Spinal cord (tissue), 10 donors: ENCODE results near the gene ECT2. TPM values are rescaled to one million over a fixed set of nuclear protein-coding genes. Genes with fewer than 3 reads are reported as not detected.
A peak's percentile ranks its signal among the peaks of the same experiment; 100 is the strongest.
"Not testable (repeated sequence)": the region's sequence is repeated elsewhere in the genome, so short reads cannot be mapped to it uniquely, and the experiment has no call there.

Experiments
- DNase-seq, 6 donors: peaks; one replicate each; pipeline versions ENCODE4 v3.0.0 to v3.0.0-alpha.2; 2013 to 2015; ENCODE audit warnings: low spot score in 6 of 6, low read depth in 4 of 6
- H3K27ac ChIP-seq: one replicate; pipeline ENCODE4 v1.5.1; 2013; ENCODE audit warnings: low read depth, low read length, control low read depth
- H3K27me3 ChIP-seq: one replicate; pipeline ENCODE4 v1.6.1; 2013; ENCODE audit warnings: low read length; ENCODE audit not compliant: control insufficient read depth, insufficient read depth
- H3K36me3 ChIP-seq: one replicate; pipeline ENCODE4 v1.6.1; 2013; ENCODE audit warnings: low read length; ENCODE audit not compliant: control insufficient read depth, insufficient read depth
- H3K4me1 ChIP-seq: one replicate; pipeline ENCODE4 v1.6.1; 2013; ENCODE audit warnings: low read length; ENCODE audit not compliant: control insufficient read depth, insufficient read depth
- H3K4me3 ChIP-seq: one replicate; pipeline ENCODE4 v1.5.1; 2013; ENCODE audit warnings: low read depth, low read length, control low read depth
- H3K9me3 ChIP-seq: one replicate; pipeline ENCODE4 v1.6.1; 2013; ENCODE audit warnings: low read length; ENCODE audit not compliant: control insufficient read depth, insufficient read depth
- WGBS: methylation state at CpG from one replicate; pipeline ENCODE4 v1.1.5; 2013; ENCODE audit warnings: missing lambda C conversion rate; ENCODE audit not compliant: insufficient coverage; 5-methylcytosine and 5-hydroxymethylcytosine counted together
- polyA plus RNA-seq, 2 donors: library from polyadenylated mRNA; unstranded; fragments of 120-200 nt; gene quantifications; one replicate each; pipeline ENCODE4 v1.2.1, GENCODE V29; 2013; ENCODE audit not compliant: insufficient read length in 2 of 2
- total RNA-seq, 2 donors: library from RNA; depleted of rRNA in 1 of 2; stranded (reverse); fragments of 120-200 nt in 1 of 2; fragments of >200 nt in 1 of 2; gene quantifications; one replicate each; pipeline versions ENCODE4 v1.2.3 to v1.2.4, GENCODE V29; 2013 to 2014
- donor health status: healthy.

The ECT2 gene
- total and polyA plus RNA-seq, 4 donors, result 17.0 to 32.1 (median 21.6) TPM

DNA sequence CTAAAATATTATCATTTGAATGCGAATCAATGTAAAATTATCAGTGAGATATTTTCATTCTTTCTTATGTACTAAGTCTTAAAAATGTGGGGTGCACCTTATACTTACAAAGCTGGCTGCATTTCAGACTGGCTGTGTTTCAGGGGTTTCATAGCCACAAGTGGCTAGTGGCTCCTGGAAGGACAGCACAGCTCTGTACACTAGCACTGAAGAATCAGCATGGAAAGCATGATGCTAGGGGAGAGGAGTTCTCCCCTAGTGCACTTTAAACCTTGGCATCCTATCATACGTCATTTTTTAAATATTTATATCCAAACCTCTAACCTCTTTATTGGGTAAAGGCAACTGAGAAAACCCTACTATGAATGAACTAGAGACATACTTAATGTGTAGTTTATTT is 66.4 kb downstream of the ECT2 start:
- no peaks in the 10 kb centered on the region for H3K4me1 ChIP-seq
- H3K4me3 ChIP-seq, result no peak overlapping the region
- H3K27ac ChIP-seq, result no peak overlapping the region
- no CpG with 5 or more reads among the region's 2 CpGs for WGBS
- H3K9me3 ChIP-seq, result no peaks in the 10 kb centered on the region
- H3K36me3 ChIP-seq, result no peaks in the 10 kb centered on the region
- no peak for DNase-seq
- no peaks in the 10 kb centered on the region for H3K27me3 ChIP-seq

DNA sequence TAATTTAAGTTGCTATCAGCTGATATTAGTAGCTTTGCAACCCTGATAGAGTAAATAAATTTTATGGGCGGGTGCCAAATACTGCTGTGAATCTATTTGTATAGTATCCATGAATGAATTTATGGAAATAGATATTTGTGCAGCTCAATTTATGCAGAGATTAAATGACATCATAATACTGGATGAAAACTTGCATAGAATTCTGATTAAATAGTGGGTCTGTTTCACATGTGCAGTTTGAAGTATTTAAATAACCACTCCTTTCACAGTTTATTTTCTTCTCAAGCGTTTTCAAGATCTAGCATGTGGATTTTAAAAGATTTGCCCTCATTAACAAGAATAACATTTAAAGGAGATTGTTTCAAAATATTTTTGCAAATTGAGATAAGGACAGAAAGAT is 70.0 kb downstream of the ECT2 start:
- no peak for DNase-seq
- H3K4me1 ChIP-seq, result no peaks in the 10 kb centered on the region
- H3K27me3 ChIP-seq, result no peaks in the 10 kb centered on the region

DNA sequence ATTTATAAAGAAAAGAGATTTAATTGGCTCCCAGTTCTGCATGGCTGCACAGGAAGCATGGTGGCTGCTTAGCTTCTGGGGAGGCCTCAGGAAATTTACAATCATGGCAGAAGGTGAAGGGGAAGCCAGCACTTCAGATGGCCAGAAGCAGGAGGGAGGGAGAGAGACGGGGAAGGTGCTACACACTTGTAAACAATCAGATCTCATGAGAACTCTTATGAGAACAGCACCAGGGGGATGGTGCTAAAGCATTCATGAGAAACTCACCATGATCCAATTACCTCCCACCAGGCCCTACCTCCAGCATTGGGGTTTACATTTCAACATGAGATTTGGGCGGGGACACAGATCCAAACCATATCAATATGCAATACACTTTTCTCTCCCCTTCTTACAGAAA is 73.7 kb downstream of the ECT2 start:
- H3K27ac ChIP-seq, result no peak overlapping the region
- no CpG with 5 or more reads among the region's 2 CpGs for WGBS
- H3K9me3 ChIP-seq, result no peaks in the 10 kb centered on the region
- no peak for DNase-seq
- H3K4me3 ChIP-seq, result no peak overlapping the region
- H3K27me3 ChIP-seq, result no peaks in the 10 kb centered on the region
- H3K36me3 ChIP-seq, result no peaks in the 10 kb centered on the region
- no peaks in the 10 kb centered on the region for H3K4me1 ChIP-seq

More for the DNA sequence above, 70.0 kb downstream of the ECT2 start:
- Histone ChIP-seq H3K36me3 (no peaks in the 10 kb centered on the region), H3K9me3 (no peaks in the 10 kb centered on the region), H3K4me3 (no peak overlapping the region), H3K27ac (no peak overlapping the region)
- WGBS, result no CpG with 5 or more reads among the region's 2 CpGs

DNA sequence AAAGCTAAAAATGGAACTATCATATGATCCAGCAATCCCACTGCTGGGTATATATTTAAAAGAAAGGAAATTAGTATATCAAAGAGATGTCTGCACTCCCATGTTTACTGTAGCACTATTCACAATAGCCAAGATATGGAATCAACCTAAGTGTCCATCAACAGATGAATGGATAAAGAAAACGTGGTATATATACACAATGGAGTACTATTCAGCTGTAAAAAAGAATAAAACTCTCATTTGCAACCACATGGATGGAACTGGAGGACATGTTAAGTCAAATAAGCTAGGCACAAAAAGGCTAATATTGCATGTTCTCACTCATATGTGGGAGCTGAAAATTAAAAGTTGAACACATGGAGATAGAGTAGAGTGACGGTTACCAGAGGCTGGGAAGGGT is 76.7 kb downstream of the ECT2 start:
- DNase-seq, H3K36me3 ChIP-seq, H3K4me1 ChIP-seq, H3K27ac ChIP-seq, H3K4me3 ChIP-seq, H3K27me3 ChIP-seq, H3K9me3 ChIP-seq: not testable (repeated sequence)
- WGBS, result 100% methylated on average over 1 of the region's 2 CpGs

DNA sequence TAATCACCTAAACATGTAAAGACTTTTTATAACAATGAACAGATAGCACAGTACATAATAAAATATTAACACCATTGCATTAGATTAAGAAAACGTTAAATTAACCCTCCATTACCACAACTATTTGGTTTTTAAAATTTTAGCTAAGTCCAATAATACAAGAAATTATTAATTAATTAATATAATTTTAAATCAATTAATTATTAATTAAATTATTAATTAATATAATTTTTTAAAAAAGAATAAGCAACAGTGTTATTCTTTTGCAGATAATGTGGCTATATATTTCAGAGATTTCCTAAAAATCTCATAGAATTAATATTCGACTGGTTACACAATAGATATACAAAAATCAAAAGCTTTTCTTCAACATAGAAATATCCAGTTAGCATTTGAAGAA is 82.5 kb downstream of the ECT2 start:
- Histone ChIP-seq H3K27me3 (no peaks in the 10 kb centered on the region), H3K36me3 (no peaks in the 10 kb centered on the region), H3K9me3 (no peaks in the 10 kb centered on the region), H3K4me3 (no peak overlapping the region), H3K27ac (no peak overlapping the region), H3K4me1 (no peaks in the 10 kb centered on the region)
- DNase-seq, result no peak
- WGBS, result no CpG with 5 or more reads among the region's 2 CpGs

DNA sequence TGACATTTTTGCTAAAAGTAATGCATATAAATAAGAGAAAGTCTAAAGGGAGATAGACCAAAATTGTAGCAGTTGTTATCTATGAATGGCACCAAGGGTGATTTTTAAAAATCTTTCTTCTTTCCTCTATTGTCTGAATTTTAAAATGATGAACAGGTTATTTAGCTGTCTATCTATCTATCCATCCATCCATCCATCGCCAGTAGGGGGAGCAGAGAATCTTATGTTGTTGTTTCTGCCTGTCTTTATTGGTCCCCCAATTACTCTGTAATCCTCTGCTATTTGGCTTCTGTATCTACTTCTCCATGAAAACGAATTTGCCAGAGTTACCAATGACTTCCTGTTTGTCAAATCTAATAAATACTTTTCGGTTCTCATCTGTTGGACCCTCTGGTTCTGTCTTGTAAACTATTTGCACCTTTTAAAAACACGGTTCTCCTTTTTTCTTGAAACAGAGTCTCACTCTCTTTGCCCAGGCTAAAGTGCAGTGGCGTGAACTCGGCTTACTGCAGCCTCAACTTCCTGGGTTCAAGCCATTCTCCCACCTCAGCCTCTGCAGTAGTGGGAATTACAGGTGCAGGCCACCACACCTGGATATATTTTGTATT is 86.0 kb downstream of the ECT2 start:
- DNase-seq, result peak in 3 of 6 donors; percentile 11 to 82 (median 67)
- Histone ChIP-seq H3K4me1 (no peaks in the 10 kb centered on the region), H3K27ac (no peak overlapping the region), H3K9me3 (no peaks in the 10 kb centered on the region), H3K36me3 (no peaks in the 10 kb centered on the region), H3K4me3 (no peak overlapping the region), H3K27me3 (no peaks in the 10 kb centered on the region)
- 52% methylated on average over 4 of the region's 6 CpGs for WGBS

DNA sequence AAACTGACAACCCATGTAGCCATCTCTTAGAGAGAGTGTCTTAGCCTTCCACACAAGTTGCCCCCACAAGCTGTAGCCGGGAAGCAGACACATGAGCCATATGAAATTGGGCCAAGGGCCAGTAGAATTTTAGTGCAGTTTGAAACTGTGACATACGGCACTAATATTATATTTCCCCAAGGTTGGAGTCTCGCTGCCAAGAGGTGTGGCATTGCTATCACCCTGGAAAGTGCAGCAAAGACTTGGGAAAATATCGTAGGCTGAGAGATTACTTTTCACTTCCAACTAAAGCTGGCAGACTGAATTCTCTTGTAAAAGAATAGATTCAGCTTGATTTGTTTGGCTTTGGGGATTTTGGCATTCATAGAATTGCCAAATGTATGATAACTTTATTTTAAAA is 89.2 kb downstream of the ECT2 start:
- H3K36me3 ChIP-seq, result no peaks in the 10 kb centered on the region
- no peaks in the 10 kb centered on the region for H3K4me1 ChIP-seq
- no peaks in the 10 kb centered on the region for H3K9me3 ChIP-seq
- no peaks in the 10 kb centered on the region for H3K27me3 ChIP-seq
- DNase-seq, result no peak
- H3K4me3 ChIP-seq, result no peak overlapping the region
- H3K27ac ChIP-seq, result no peak overlapping the region
- no CpG with 5 or more reads among the region's 4 CpGs for WGBS

DNA sequence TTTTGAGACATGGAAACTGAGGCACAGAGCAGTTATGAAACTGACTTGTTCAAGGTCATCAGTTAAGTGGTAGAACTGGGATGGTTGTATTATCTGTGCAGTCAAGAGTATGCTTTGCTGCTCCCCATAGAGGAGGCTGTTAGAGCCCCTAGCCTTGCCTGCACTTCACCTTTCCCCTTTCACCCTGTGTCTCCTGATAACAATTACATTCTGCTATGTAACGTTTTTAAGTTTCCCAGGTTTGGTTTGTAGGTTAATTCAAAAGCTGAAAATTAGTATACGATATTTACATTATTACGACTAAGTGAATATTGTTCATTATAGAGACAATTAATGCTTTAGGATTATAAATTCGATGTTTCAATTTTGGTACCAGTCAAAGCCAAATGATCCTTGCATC is 89.9 kb downstream of the ECT2 start:
- H3K27me3 ChIP-seq, result no peaks in the 10 kb centered on the region
- H3K27ac ChIP-seq, result no peak overlapping the region
- H3K36me3 ChIP-seq, result no peaks in the 10 kb centered on the region
- no peaks in the 10 kb centered on the region for H3K4me1 ChIP-seq
- DNase-seq, result no peak
- H3K4me3 ChIP-seq, result no peak overlapping the region
- H3K9me3 ChIP-seq, result no peaks in the 10 kb centered on the region
- WGBS, result no CpG with 5 or more reads among the region's 4 CpGs

DNA sequence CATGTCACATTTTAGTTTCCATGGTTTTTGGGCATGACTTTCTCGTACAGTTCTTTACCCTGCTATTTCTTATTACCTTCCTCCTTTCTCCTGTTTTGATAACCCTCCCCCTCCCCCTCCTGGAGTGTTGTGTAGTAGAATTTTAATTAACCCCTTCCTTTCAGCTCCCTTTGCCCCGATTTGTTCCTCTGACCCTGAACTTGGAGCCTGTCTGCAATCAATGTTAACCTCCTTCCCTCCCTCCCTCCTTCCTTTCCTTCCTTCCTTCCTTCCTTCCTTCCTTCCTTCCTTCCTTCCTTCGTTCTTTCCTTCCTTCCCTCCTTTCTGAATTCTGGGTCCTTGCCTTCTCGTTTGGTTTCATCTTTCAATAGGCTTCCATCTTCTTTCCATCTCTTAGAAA is 90.4 kb downstream of the ECT2 start:
- no peaks in the 10 kb centered on the region for H3K36me3 ChIP-seq
- H3K4me1 ChIP-seq, result no peaks in the 10 kb centered on the region
- no peak for DNase-seq
- H3K27ac ChIP-seq, result no peak overlapping the region
- H3K9me3 ChIP-seq, result no peaks in the 10 kb centered on the region
- WGBS, result 61% methylated on average over 2 of the region's 4 CpGs
- H3K4me3 ChIP-seq, result no peak overlapping the region
- H3K27me3 ChIP-seq, result no peaks in the 10 kb centered on the region

DNA sequence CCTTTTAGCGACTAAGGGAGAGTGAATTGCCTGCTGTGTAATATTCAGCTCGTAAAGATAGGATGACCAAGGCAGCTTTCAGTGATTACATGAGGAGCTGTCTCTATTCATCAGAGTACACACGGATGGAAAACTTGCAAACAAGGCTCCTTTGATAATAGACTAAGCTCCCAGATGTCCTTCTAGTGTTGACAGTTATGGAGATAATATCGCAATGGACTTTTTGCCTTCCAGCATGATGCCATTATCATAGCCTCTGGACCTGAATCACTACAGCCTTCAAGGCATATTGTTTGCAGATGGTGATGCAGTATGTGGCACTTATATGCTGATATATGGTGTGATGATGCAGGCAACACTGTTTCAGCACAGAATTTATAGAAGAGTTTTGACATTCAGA is 93.9 kb downstream of the ECT2 start:
- H3K4me3 ChIP-seq, result no peak overlapping the region
- DNase-seq, result peak in 1 of 6 donors; percentile 35
- 40% methylated on average over 2 of the region's 4 CpGs for WGBS
- H3K4me1 ChIP-seq, result no peaks in the 10 kb centered on the region
- no peaks in the 10 kb centered on the region for H3K36me3 ChIP-seq
- H3K27ac ChIP-seq, result no peak overlapping the region
- no peaks in the 10 kb centered on the region for H3K27me3 ChIP-seq
- no peaks in the 10 kb centered on the region for H3K9me3 ChIP-seq
